ENCODE measurements around the gene NUP210L. TPM values are rescaled to one million over a fixed set of nuclear protein-coding genes. Genes with fewer than 3 reads are reported as not detected.

Gene NUP210L
- total and polyA plus RNA-seq, 2 of the 13 experiments (the other 11 are each of a cell fraction or from before 2014, with no cell fraction given) = not detected

DNA sequence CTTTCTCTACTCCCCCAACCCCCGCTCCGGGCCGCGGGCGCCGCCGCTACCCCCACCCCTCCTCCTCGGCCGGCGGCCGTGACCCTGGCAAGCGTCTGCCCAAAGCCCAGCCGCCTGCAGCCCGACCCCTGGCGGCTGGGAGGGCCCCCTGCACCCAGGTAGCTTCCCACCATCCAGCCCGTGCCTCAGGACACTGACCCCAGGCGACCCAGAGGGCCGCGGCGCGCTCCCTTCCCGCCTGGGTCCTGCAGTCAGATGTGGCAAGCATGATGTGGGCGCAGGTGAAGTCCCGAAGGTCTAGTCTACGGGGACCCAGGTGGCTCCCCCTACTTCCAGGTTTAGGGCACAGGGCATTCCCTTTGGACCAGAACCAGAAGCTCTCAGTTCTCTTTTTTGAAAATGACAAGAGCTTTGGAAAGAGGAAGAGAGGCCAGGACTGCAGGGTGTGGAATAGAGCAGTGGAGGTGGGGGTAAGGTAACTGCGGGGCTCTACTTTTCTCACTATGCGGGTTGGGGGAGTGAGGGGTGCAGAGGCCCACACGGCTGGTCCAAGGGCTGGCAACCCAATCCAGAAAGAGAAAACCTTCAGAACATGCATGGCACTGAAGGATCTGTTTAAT is 208.1 kb downstream of the NUP210L start, which contains the start of gene DENND4B (continued):
- TF ChIP-seq, protein P1, sequence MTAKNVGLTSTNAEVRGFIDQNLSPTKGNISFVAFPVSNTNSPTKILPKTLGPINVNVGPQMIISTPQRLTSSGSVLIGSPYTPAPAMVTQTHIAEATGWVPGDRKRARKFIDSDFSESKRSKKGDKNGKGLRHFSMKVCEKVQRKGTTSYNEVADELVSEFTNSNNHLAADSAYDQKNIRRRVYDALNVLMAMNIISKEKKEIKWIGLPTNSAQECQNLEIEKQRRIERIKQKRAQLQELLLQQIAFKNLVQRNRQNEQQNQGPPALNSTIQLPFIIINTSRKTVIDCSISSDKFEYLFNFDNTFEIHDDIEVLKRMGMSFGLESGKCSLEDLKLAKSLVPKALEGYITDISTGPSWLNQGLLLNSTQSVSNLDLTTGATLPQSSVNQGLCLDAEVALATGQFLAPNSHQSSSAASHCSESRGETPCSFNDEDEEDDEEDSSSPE (CRISPR knock-in tag; IDR thresholded peaks at IDR 0.05) = peak; percentile 63
- TF ChIP-seq PHF5A (CRISPR knock-in tag; IDR thresholded peaks at IDR 0.05; ENCODE audit: low read depth, unreplicated experiment) = peak; percentile 43
- TF ChIP-seq, protein P2, sequence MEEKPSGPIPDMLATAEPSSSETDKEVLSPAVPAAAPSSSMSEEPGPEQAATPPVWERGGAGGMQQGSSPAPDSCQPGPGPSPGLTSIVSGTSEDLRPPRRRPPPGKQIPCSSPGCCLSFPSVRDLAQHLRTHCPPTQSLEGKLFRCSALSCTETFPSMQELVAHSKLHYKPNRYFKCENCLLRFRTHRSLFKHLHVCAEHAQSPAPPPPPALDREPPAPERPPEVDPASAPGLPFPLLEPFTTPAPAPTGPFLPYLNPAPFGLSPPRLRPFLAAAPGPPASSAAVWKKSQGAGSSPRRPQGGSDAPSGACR (CRISPR knock-in tag; IDR thresholded peaks at IDR 0.05) = peak; percentile 6; the same call in 1 of the 2 replicates
- TF ChIP-seq, protein P3, sequence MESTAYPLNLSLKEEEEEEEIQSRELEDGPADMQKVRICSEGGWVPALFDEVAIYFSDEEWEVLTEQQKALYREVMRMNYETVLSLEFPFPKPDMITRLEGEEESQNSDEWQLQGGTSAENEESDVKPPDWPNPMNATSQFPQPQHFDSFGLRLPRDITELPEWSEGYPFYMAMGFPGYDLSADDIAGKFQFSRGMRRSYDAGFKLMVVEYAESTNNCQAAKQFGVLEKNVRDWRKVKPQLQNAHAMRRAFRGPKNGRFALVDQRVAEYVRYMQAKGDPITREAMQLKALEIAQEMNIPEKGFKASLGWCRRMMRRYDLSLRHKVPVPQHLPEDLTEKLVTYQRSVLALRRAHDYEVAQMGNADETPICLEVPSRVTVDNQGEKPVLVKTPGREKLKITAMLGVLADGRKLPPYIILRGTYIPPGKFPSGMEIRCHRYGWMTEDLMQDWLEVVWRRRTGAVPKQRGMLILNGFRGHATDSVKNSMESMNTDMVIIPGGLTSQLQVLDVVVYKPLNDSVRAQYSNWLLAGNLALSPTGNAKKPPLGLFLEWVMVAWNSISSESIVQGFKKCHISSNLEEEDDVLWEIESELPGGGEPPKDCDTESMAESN (CRISPR knock-in tag; conservative IDR thresholded peaks at IDR 0.05) = 0 out of 2 replicates have a peak, but pooled peaks have one; percentile 52
- TF ChIP-seq, protein P4, sequence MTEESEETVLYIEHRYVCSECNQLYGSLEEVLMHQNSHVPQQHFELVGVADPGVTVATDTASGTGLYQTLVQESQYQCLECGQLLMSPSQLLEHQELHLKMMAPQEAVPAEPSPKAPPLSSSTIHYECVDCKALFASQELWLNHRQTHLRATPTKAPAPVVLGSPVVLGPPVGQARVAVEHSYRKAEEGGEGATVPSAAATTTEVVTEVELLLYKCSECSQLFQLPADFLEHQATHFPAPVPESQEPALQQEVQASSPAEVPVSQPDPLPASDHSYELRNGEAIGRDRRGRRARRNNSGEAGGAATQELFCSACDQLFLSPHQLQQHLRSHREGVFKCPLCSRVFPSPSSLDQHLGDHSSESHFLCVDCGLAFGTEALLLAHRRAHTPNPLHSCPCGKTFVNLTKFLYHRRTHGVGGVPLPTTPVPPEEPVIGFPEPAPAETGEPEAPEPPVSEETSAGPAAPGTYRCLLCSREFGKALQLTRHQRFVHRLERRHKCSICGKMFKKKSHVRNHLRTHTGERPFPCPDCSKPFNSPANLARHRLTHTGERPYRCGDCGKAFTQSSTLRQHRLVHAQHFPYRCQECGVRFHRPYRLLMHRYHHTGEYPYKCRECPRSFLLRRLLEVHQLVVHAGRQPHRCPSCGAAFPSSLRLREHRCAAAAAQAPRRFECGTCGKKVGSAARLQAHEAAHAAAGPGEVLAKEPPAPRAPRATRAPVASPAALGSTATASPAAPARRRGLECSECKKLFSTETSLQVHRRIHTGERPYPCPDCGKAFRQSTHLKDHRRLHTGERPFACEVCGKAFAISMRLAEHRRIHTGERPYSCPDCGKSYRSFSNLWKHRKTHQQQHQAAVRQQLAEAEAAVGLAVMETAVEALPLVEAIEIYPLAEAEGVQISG (CRISPR knock-in tag; IDR thresholded peaks at IDR 0.05) = peak; percentile 98
- no peak for TF ChIP-seq ZNF790 (CRISPR knock-in tag; IDR thresholded peaks at IDR 0.05; ENCODE audit: borderline replicate concordance)
- no peak for TF ChIP-seq MYNN (CRISPR knock-in tag; IDR thresholded peaks at IDR 0.05; ENCODE audit: low read depth)
- TF ChIP-seq, protein P5, sequence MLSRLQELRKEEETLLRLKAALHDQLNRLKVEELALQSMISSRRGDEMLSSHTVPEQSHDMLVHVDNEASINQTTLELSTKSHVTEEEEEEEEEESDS (CRISPR knock-in tag; IDR thresholded peaks at IDR 0.05; ENCODE audit: borderline replicate concordance) = no peak
- TF ChIP-seq, protein P6, sequence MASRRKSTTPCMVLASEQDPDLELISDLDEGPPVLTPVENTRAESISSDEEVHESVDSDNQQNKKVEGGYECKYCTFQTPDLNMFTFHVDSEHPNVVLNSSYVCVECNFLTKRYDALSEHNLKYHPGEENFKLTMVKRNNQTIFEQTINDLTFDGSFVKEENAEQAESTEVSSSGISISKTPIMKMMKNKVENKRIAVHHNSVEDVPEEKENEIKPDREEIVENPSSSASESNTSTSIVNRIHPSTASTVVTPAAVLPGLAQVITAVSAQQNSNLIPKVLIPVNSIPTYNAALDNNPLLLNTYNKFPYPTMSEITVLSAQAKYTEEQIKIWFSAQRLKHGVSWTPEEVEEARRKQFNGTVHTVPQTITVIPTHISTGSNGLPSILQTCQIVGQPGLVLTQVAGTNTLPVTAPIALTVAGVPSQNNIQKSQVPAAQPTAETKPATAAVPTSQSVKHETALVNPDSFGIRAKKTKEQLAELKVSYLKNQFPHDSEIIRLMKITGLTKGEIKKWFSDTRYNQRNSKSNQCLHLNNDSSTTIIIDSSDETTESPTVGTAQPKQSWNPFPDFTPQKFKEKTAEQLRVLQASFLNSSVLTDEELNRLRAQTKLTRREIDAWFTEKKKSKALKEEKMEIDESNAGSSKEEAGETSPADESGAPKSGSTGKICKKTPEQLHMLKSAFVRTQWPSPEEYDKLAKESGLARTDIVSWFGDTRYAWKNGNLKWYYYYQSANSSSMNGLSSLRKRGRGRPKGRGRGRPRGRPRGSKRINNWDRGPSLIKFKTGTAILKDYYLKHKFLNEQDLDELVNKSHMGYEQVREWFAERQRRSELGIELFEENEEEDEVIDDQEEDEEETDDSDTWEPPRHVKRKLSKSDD (CRISPR knock-in tag; IDR thresholded peaks at IDR 0.05; ENCODE audit: low read depth) = no peak
- peak; percentile 37 for TF ChIP-seq PHF8 (CRISPR knock-in tag; IDR thresholded peaks at IDR 0.05)
- TF ChIP-seq, protein P7, sequence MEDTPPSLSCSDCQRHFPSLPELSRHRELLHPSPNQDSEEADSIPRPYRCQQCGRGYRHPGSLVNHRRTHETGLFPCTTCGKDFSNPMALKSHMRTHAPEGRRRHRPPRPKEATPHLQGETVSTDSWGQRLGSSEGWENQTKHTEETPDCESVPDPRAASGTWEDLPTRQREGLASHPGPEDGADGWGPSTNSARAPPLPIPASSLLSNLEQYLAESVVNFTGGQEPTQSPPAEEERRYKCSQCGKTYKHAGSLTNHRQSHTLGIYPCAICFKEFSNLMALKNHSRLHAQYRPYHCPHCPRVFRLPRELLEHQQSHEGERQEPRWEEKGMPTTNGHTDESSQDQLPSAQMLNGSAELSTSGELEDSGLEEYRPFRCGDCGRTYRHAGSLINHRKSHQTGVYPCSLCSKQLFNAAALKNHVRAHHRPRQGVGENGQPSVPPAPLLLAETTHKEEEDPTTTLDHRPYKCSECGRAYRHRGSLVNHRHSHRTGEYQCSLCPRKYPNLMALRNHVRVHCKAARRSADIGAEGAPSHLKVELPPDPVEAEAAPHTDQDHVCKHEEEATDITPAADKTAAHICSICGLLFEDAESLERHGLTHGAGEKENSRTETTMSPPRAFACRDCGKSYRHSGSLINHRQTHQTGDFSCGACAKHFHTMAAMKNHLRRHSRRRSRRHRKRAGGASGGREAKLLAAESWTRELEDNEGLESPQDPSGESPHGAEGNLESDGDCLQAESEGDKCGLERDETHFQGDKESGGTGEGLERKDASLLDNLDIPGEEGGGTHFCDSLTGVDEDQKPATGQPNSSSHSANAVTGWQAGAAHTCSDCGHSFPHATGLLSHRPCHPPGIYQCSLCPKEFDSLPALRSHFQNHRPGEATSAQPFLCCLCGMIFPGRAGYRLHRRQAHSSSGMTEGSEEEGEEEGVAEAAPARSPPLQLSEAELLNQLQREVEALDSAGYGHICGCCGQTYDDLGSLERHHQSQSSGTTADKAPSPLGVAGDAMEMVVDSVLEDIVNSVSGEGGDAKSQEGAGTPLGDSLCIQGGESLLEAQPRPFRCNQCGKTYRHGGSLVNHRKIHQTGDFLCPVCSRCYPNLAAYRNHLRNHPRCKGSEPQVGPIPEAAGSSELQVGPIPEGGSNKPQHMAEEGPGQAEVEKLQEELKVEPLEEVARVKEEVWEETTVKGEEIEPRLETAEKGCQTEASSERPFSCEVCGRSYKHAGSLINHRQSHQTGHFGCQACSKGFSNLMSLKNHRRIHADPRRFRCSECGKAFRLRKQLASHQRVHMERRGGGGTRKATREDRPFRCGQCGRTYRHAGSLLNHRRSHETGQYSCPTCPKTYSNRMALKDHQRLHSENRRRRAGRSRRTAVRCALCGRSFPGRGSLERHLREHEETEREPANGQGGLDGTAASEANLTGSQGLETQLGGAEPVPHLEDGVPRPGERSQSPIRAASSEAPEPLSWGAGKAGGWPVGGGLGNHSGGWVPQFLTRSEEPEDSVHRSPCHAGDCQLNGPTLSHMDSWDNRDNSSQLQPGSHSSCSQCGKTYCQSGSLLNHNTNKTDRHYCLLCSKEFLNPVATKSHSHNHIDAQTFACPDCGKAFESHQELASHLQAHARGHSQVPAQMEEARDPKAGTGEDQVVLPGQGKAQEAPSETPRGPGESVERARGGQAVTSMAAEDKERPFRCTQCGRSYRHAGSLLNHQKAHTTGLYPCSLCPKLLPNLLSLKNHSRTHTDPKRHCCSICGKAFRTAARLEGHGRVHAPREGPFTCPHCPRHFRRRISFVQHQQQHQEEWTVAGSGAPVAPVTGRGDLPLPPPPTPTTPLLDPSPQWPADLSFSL (CRISPR knock-in tag; IDR thresholded peaks at IDR 0.05) = no peak

All from HepG2 (cell line).